OCI-LY1 (cell line): Measurements from ENCODE around the gene CARD14.
A peak's percentile ranks its signal among the peaks of the same experiment; 100 is the strongest.

Experiments used
- CTCF ChIP-seq: fragments of 200-600 bp; sonication (generic), shearing (Covaris generic); IDR thresholded peaks from 2 replicates; pipeline ENCODE4 v1.5.1; 2017; ENCODE audit warnings: mild to moderate bottlenecking, antibody characterized with exemption, low read length, moderate library complexity, mixed read lengths
- EZH2 ChIP-seq: fragments of 200-600 bp; sonication (generic), shearing (Covaris generic); IDR thresholded peaks from 2 replicates; pipeline ENCODE4 v1.8.0; 2017; ENCODE audit warnings: borderline replicate concordance, mixed run types, mild to moderate bottlenecking, antibody characterized with exemption, low read length, moderate library complexity, mixed read lengths

- TF ChIP-seq CTCF (peak; percentile 98), EZH2 (no peak)
These were observed 26.1 kb downstream of the CARD14 start for GRCh38 chr17:80195671-80196529.
